Urinary bladder (tissue), 4 donors: ENCODE data around the gene RNF103. TPM values are rescaled to one million over a fixed set of nuclear protein-coding genes. Genes with fewer than 3 reads are reported as not detected.
"Not testable (repeated sequence)": the region's sequence is repeated elsewhere in the genome, so short reads cannot be mapped to it uniquely, and the experiment has no call there.

Experiments
- DNase-seq: peaks from one replicate; pipeline ENCODE4 v3.0.0-alpha.2; 2015; ENCODE audit errors: extremely low spot score
- H3K27ac ChIP-seq: one replicate; pipeline ENCODE4 v1.5.1; 2013; ENCODE audit warnings: low read depth, mild to moderate bottlenecking, moderate library complexity
- H3K36me3 ChIP-seq: one replicate; pipeline ENCODE4 v1.6.1; 2013; ENCODE audit warnings: mild to moderate bottlenecking, moderate library complexity; ENCODE audit not compliant: insufficient read depth
- H3K4me1 ChIP-seq: one replicate; pipeline ENCODE4 v1.6.1; 2013; ENCODE audit warnings: mild to moderate bottlenecking, moderate library complexity; ENCODE audit not compliant: insufficient read depth
- H3K4me3 ChIP-seq: one replicate; pipeline ENCODE4 v1.5.1; 2013; ENCODE audit warnings: low read depth, low read length
- WGBS: extraction: QIAGEN DNeasy Blood & Tissue Kit; methylation state at CpG from one replicate; pipeline ENCODE4 v1.1.7; 2013; 5-methylcytosine and 5-hydroxymethylcytosine counted together
- polyA plus RNA-seq: library from polyadenylated mRNA; stranded (reverse); fragments of 200-250 nt; gene quantifications from one replicate; pipeline ENCODE4 v1.2.3, GENCODE V29; 2013
- total RNA-seq: library from RNA; depleted of rRNA; stranded (reverse); fragments of >200 nt; gene quantifications from one replicate; pipeline ENCODE4 v1.2.3, GENCODE V29; 2014
- donor health status: healthy with polysubstance abuse.
- donor health status: healthy.

Gene RNF103
- total and polyA plus RNA-seq, 2 donors = 24.1 to 40.5 TPM

DNA sequence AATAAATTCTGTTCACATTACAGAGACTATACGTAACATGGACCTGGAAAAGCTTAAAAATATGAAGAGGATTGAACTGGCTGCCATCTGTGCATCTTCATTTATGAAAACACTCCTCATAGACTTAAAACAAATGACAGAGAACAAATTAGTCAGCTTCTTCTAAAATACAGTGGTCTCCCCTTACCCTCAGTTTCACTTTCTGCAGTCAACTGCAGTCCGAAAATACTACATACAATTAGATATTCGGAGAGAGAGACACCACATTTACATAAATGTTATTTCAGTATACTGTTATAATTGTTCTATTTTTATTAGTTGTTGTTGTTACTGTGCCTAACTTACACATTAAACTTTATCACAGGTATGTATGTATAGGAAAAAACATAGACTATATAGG lies 6.5 kb downstream of the RNF103 start:
- no peak for DNase-seq
- H3K4me3 ChIP-seq = no peak overlapping the region
- H3K27ac ChIP-seq = no peak overlapping the region
- 89% methylated on average over 3 of the region's 3 CpGs for WGBS
- peaks cover 7% of the 10 kb centered on the region for H3K36me3 ChIP-seq
- no peaks in the 10 kb centered on the region for H3K4me1 ChIP-seq

DNA sequence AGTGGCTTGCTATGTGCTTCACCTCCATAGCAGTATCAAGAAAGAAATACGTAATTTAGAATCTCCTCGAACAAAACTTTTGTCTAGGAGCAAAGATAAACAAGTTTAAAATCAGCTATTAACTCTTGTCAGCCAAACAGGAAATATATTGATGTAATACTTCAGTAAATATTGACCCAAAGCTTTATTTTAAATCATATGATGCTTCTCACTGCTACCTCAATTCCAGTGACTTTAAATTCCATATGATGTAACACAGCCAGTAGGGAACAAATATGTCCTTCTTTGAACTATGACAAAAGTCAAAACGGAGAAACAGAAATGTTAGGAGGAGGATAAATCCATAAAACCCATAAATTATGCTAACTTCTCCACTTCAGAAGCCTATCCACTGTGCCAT lies 7.2 kb downstream of the RNF103 start:
- Histone ChIP-seq H3K36me3 (peaks cover 7% of the 10 kb centered on the region), H3K27ac (no peak overlapping the region), H3K4me1 (no peaks in the 10 kb centered on the region), H3K4me3 (no peak overlapping the region)
- no peak for DNase-seq
- 55% methylated on average over 3 of the region's 3 CpGs for WGBS

DNA sequence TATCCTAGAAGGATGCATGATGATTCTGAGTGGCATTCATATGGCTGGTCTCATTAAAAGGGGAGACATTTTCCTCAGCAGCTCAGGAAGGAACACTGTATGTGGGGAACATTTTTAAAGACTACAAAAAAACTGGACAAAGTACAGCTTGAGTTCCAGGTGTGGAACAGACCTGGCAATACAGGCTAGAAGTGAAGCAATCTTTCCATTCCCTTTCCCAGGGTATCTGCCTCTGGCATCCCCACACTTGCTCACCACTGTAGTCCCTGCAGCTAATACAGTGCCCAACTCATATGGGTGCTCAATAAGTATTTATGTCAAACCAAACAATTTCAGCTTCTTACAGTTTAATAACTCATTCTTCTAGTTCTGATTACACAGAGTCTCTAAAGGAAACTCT lies 8.1 kb downstream of the RNF103 start:
- Histone ChIP-seq H3K27ac (no peak overlapping the region), H3K4me1 (no peaks in the 10 kb centered on the region), H3K4me3 (no peak overlapping the region), H3K36me3 (peaks cover 9% of the 10 kb centered on the region)
- DNase-seq = no peak

DNA sequence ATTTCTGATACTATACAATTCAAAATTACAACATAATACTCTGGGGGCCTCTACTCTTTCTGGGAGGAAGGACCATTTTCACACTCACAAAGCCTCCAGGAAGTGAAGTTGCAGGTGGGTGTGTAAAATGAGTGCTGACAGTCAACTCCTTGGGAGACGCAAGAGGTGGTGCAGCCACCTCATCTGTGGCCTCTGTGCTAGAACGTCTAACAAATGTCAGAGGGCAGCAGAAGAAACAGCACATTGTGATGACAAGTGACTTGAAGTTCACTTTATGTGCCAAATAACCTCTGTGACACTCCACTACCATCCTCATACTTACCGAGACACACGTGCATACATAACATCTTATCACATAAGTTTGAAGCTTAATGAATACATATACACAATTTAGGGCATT lies 10.2 kb downstream of the RNF103 start:
- Histone ChIP-seq H3K4me1 (no peaks in the 10 kb centered on the region), H3K4me3 (no peak overlapping the region), H3K36me3 (peaks cover 6% of the 10 kb centered on the region), H3K27ac (no peak overlapping the region)
- whole genome bisulfite sequencing = 85% methylated on average over 4 of the region's 4 CpGs
- no peak for DNase-seq

DNA sequence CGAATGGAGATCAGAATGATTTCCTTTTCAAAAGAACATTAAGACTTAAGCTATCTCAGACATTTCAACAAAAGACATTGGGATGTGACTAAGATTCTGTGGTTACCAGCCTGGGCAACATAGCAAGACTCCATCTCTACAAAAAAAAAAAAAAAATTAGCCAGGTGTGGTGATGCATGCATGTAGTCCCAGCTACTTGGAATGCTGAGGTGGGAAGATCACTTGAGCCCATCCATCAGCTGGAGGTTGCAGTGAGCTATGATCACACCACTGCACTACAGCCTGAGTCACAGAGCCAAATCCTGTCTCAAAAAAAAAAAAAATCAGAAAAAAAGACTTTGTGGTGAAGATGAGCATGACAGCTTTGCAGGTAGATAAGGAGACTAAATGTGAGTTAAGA lies 12.8 kb downstream of the RNF103 start:
- no peak overlapping the region for H3K4me3 ChIP-seq
- no peaks in the 10 kb centered on the region for H3K4me1 ChIP-seq
- H3K27ac ChIP-seq = no peak overlapping the region
- no peak for DNase-seq
- WGBS = 94% methylated on average over 1 of the region's 1 CpG
- H3K36me3 ChIP-seq = peaks cover 4% of the 10 kb centered on the region

DNA sequence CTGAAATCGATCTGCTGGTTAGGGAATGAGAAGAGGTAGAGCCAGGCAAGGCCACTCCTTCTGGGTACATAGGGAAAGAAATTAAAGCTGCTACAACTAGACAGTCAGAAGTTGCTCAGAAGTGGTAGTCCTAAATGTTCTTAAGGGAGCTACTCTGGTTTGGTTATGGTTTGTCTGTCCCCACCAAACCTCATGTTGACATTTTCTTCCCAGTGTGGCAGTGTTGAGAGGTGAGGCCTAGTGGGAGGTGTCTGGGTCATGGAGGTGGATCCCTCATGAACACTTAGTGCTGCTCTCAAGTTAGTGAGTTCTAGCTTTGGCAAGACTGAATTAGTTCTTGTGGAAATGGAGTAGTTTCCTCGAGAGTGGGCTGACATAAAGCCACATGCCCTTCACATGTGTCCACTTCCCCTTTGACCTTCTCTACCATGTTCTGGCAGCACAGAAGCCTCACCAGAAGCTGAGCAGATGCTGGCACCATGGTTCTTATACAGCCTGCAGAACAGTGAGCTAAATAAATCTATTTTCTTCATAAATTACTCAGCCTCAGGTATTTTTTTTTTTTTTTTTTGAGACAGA lies 14.7 kb downstream of the RNF103 start:
- Histone ChIP-seq H3K4me1 (no peaks in the 10 kb centered on the region), H3K4me3 (no peak overlapping the region), H3K36me3 (peaks cover 5% of the 10 kb centered on the region), H3K27ac (no peak overlapping the region)
- DNase-seq = no peak
- WGBS = 91% methylated on average over 2 of the region's 2 CpGs

DNA sequence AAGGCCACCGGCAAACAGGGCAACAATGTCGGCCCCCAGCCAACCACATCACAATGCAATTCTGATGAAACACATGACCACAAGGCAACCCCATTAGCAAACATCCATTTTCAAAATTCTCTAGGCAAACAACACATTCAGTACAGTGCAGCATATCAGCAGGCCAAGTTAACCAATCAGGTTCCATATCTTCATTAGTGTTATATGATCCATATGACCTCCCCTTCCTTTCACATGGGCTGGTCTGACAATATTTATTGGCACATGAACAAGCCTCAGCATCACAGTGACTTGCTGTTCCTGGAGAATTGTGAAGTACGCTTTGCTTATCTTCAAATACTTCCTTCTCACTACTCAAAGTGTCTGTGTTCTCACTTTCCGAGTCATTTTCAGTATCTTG lies 19.8 kb downstream of the RNF103 start:
- no peak overlapping the region for H3K4me3 ChIP-seq
- no peak overlapping the region for H3K27ac ChIP-seq
- H3K4me1 ChIP-seq = no peaks in the 10 kb centered on the region
- DNase-seq = no peak
- peaks cover 6% of the 10 kb centered on the region for H3K36me3 ChIP-seq
- WGBS = 95% methylated on average over 4 of the region's 4 CpGs

DNA sequence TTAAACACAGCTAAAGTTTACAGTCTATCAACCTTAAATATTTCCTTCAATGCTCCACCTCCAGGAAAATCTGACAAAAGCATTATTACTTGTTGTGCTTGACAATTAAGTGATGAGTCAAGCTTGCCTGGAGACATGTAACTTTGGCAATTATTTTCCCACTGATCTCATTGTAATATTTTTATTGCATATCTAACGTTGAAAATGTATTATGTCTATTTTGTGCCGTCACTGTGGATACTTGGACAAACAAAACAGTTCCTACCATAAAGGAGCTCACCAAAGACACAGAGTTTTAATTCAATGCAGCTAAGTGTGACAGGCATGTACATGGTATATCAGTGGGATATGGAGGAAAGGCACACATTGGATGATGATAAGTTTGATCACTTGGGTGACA lies 24.7 kb downstream of the RNF103 start:
- peaks cover 3% of the 10 kb centered on the region for H3K36me3 ChIP-seq
- DNase-seq = no peak
- H3K4me3 ChIP-seq = no peak overlapping the region
- no peak overlapping the region for H3K27ac ChIP-seq
- H3K4me1 ChIP-seq = no peaks in the 10 kb centered on the region
- WGBS = 47% methylated on average over 2 of the region's 2 CpGs

DNA sequence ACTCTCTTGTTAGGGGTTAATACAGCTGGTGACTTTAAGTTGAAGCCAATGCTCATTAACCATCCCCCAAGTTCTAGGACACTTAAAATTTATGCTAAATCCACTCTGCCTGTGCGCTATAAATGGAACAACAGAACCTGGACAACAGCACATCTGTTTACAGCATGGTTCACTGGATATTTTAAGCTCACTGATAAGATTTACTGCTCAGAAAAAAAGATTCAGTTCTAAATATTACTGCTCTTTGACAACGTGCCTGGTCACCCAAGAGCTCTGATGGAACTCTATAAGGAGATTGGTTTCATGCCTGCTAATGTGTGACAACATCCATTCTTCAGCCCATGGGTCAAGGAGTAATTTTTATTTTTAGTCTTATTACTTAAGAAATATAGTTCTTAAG lies 27.5 kb downstream of the RNF103 start:
- Histone ChIP-seq H3K4me1 (no peaks in the 10 kb centered on the region), H3K36me3 (no peaks in the 10 kb centered on the region), H3K4me3 (no peak overlapping the region), H3K27ac (no peak overlapping the region)
- no peak for DNase-seq
- WGBS = 22% methylated on average over 2 of the region's 2 CpGs

DNA sequence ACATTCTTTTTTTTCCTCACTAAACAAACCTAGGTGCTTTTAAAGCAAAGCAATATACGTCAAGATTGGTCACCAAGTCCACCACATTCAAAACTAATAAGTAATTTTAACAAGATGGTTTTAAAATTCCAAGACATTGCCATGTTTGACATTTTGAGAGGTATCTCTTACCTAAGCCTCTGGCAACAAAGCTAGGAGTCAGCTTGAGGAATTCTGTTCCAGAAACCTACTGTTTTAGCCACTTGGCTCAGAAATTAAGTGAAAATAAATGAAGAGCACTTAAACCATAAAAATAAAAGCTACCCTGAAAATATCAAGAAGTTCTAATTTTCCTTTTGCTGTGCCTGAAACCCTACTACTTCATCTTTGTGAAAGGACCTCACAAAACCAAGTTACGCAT lies 30.4 kb downstream of the RNF103 start:
- no peak for DNase-seq
- Histone ChIP-seq H3K36me3 (no peaks in the 10 kb centered on the region), H3K4me1 (no peaks in the 10 kb centered on the region), H3K4me3 (no peak overlapping the region), H3K27ac (no peak overlapping the region)
- WGBS = 71% methylated on average over 2 of the region's 2 CpGs

DNA sequence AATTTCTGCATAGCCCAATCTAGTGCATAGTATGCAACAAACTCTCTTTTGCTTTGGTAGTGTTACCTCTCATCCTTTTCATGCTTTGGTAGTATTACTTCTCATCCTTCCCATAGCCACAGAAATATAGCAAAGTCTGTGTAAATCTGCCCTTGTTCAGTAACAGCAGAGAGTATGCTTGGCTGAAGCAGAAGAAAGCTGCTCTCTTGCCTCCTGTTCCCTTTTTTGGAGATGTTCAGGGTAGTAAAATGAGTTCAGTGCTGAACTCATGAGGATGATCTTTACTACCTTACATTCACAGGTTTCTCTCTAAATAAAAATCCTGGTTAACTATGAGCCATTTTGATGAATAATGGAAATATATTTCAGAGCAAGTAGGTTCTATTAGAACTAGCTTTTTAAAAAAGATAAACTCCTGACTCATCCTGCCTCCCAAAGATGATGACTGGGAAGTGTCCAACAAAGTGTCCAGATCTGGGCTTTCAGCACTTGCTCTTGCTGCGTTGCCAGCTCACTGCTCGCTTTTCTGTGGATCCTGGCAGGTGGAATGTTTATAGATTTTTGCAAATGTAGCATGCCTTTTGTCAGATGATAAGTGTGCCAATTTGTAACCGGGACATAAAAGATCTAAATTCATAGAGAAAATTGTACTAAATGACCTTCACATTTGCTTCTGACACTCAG lies 31.0 kb downstream of the RNF103 start:
- no peak for DNase-seq
- no peak overlapping the region for H3K27ac ChIP-seq
- H3K4me1 ChIP-seq = no peaks in the 10 kb centered on the region
- no peak overlapping the region for H3K4me3 ChIP-seq
- no peaks in the 10 kb centered on the region for H3K36me3 ChIP-seq
- 23% methylated on average over 3 of the region's 3 CpGs for WGBS

DNA sequence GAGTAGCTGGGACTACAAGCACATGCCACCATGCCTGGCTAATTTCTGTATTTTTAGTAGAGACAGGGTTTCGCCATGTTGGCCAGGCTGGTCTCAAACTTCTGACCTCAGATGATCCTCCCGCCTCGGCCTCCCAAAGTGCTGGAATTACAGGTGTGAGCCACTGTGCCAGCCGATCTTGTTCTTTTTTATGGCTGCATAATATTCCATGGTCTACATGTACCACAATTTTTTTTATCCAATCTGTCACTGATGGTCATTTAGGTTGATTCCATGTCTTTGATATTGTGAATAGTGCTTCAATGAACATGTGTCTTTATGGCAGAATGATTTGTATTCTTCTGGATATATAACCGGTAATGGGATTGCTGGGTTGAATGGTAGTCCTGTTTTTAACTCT lies 34.0 kb downstream of the RNF103 start:
- not testable (repeated sequence) for H3K27ac ChIP-seq, H3K4me1 ChIP-seq, DNase-seq, H3K4me3 ChIP-seq, H3K36me3 ChIP-seq
- 95% methylated on average over 5 of the region's 5 CpGs for WGBS

DNA sequence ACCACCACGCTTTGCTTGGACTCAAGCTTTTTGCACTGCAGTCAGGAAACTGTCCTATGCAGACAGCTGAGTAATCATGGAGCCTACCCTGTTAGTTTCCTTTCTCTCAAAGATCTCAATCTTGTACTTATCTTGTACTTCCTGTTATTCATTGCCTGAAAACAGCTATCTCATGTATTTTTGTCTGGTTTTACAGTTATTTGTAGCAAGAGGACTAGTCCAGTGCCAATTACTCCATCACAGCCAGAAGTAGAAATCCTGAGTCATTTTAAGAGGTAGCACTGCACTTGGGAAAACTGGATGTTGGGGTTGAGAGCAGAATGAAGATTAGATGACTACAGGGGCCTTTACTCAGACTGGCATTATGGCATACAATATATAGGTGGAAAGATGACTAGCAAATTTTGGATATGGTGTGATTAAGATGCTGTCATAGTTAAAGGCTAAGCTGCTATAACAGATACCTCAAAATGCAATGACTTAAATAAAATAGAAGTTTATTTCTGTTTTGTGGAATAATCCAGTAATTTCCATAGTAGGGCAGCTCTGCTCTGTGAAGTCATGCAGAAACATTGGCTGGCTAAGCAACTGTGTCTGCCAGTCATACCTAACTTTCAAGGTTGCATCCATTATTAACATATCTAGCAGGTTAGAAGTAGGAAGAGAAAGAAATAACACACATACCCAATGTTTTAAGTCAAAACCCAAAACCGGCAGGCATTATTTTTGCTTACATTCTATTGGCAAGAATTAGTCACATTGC lies 39.3 kb downstream of the RNF103 start:
- H3K27ac ChIP-seq = no peak overlapping the region
- H3K36me3 ChIP-seq = no peaks in the 10 kb centered on the region
- DNase-seq = no peak
- no peaks in the 10 kb centered on the region for H3K4me1 ChIP-seq
- 75% methylated on average over 2 of the region's 2 CpGs for WGBS
- no peak overlapping the region for H3K4me3 ChIP-seq

DNA sequence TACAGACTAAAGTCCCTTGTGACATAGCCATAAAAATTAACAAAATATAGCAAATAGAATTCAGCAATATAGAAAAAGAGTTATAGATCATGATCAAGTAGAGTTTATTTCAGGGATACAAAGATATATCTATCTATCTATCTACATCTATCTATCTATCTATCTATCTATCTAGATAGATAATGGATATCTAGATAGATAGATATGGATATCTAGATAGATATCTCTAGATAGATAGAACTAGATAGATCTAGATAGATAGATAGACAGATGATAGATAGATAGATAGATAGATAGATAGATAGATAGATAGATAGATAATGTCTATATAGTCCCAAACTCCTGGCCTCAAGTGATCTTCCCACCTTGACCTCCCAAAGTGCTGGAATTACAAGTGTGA lies 43.1 kb downstream of the RNF103 start:
- no peaks in the 10 kb centered on the region for H3K4me1 ChIP-seq
- no peak overlapping the region for H3K4me3 ChIP-seq
- H3K27ac ChIP-seq = no peak overlapping the region
- DNase-seq = no peak
- no peaks in the 10 kb centered on the region for H3K36me3 ChIP-seq
